H1 (cell line): Measurements from ENCODE around the gene COL25A1. TPM values are rescaled to one million over a fixed set of nuclear protein-coding genes. Genes with fewer than 3 reads are reported as not detected.

Source experiments
- CTCF ChIA-PET: fragments of 300-600 bp; sonication (Branson Sonifier 250); formaldehyde crosslinking; loops from one replicate; lab custom pipeline; 2021; ENCODE audit not compliant: partially characterized antibody; lab: Charles Lee
- POLR2A ChIA-PET: fragments of 300-600 bp; sonication (Branson Sonifier 250); formaldehyde crosslinking; loops from one replicate; lab custom pipeline; 2021; ENCODE audit warnings: inconsistent platforms; ENCODE audit not compliant: partially characterized antibody; lab: Charles Lee
- DNase-seq, 2 experiments: peaks; one replicate each; pipeline versions ENCODE4 v3.0.0 to v3.0.0-alpha.2; 2010 to 2022; ENCODE audit warnings: low spot score in 2 of 2, low read depth in 1 of 2, mixed read lengths in 1 of 2
- FAIRE-seq: peaks from 2 replicates; lab custom pipeline; 2011; peaks lifted over from hg19 to GRCh38; lab: Jason Lieb, UNC
- H2AFZ ChIP-seq: 2 replicates; pipeline ENCODE4 v1.8.1; 2012; ENCODE audit warnings: low read length, inconsistent platforms
- H2AK5ac ChIP-seq: 2 replicates; pipeline ENCODE4 v1.6.1; 2013; ENCODE audit warnings: low read depth, low read length
- H2BK120ac ChIP-seq: replicated peaks from 2 replicates; pipeline ENCODE3; 2013; ENCODE audit warnings: low read depth, low read length, inconsistent platforms
- H2BK12ac ChIP-seq: 2 replicates; pipeline ENCODE4 v1.6.1; 2013; ENCODE audit warnings: low read depth, low read length
- H2BK15ac ChIP-seq: 2 replicates; pipeline ENCODE4 v1.6.1; 2013; ENCODE audit warnings: low read length
- H2BK20ac ChIP-seq: 2 replicates; pipeline ENCODE4 v1.6.1; 2013; ENCODE audit warnings: low read length
- H2BK5ac ChIP-seq: 2 replicates; pipeline ENCODE4 v1.6.1; 2013; ENCODE audit warnings: low read depth, low read length
- H3K14ac ChIP-seq: 2 replicates; pipeline ENCODE4 v1.6.1; 2013; ENCODE audit warnings: inconsistent platforms; ENCODE audit not compliant: insufficient read length
- H3K18ac ChIP-seq: 2 replicates; pipeline ENCODE4 v1.6.1; 2013; ENCODE audit warnings: low read length; ENCODE audit errors: extremely low read depth
- H3K23ac ChIP-seq: 2 replicates; pipeline ENCODE4 v1.6.1; 2013; ENCODE audit warnings: inconsistent platforms; ENCODE audit not compliant: insufficient read length
- H3K23me2 ChIP-seq: 2 replicates; pipeline ENCODE4 v1.6.1; 2013; ENCODE audit warnings: low read depth, low read length
- H3K27ac ChIP-seq: 2 replicates; pipeline ENCODE4 v1.6.1; 2011; ENCODE audit warnings: low read depth, low read length, inconsistent platforms
- H3K27me3 ChIP-seq, 4 experiments: replicated peaks in 1 of 4; 1 replicate in 1 of 4; 2 replicates in 3 of 4; pipeline versions ENCODE4 v1.6.1 to v1.8.1; 2011 to 2013; ENCODE audit warnings: low read length in 3 of 4, mild to moderate bottlenecking in 3 of 4, inconsistent platforms in 2 of 4, mixed read lengths in 2 of 4, moderate library complexity in 1 of 4; ENCODE audit not compliant: control insufficient read depth in 3 of 4, insufficient read depth in 3 of 4; ENCODE audit errors: extremely low read depth in 1 of 4
- H3K36me3 ChIP-seq, 4 experiments: 2 replicates each; pipeline versions ENCODE4 v1.6.1 to v1.8.1; 2011 to 2013; ENCODE audit warnings: mild to moderate bottlenecking in 4 of 4, low read length in 3 of 4, moderate library complexity in 2 of 4, control low read depth in 1 of 4, inconsistent platforms in 1 of 4; ENCODE audit not compliant: insufficient read depth in 4 of 4, control insufficient read depth in 2 of 4
- H3K4ac ChIP-seq: replicated peaks from 2 replicates; pipeline ENCODE3; 2013; ENCODE audit warnings: low read length, low read depth, mixed read lengths, inconsistent platforms; ENCODE audit not compliant: insufficient read length
- H3K4me1 ChIP-seq, 4 experiments: replicated peaks in 1 of 4; 1 replicate in 1 of 4; 2 replicates in 3 of 4; pipeline versions ENCODE4 v1.6.1 to v1.8.1; 2011 to 2013; ENCODE audit warnings: low read length in 3 of 4, inconsistent platforms in 2 of 4, mixed read lengths in 1 of 4; ENCODE audit not compliant: insufficient read depth in 4 of 4, control insufficient read depth in 3 of 4
- H3K4me2 ChIP-seq, 2 experiments: 2 replicates each; pipeline versions ENCODE4 v1.6.1 to v1.8.1; 2011 to 2013; ENCODE audit warnings: low read depth in 2 of 2, low read length in 2 of 2, control low read depth in 1 of 2, inconsistent platforms in 1 of 2, mild to moderate bottlenecking in 1 of 2; ENCODE audit not compliant: insufficient read depth in 1 of 2
- H3K4me3 ChIP-seq, 4 experiments: fragments of 200-600, 300-600 bp in 1 of 4; sonication (generic), shearing (Covaris generic), sonication (Bioruptor Twin) in 1 of 4; 2 replicates each; pipeline versions ENCODE4 v1.5.1 to v1.8.1; 2011 to 2016; ENCODE audit warnings: low read length in 4 of 4, low read depth in 3 of 4, control low read depth in 2 of 4, inconsistent platforms in 2 of 4, mild to moderate bottlenecking in 2 of 4, mixed read lengths in 1 of 4, moderate library complexity in 1 of 4; ENCODE audit not compliant: insufficient read depth in 2 of 4; ENCODE audit errors: extremely low read depth in 1 of 4
- H3K56ac ChIP-seq: replicated peaks from 2 replicates; pipeline ENCODE3; 2013; ENCODE audit warnings: low read depth, mild to moderate bottlenecking, mixed read lengths, low read length, inconsistent platforms; ENCODE audit not compliant: insufficient read length
- H3K79me1 ChIP-seq: 2 replicates; pipeline ENCODE4 v1.6.1; 2013; ENCODE audit warnings: low read depth, low read length, control low read depth
- H3K79me2 ChIP-seq, 2 experiments: 2 replicates each; pipeline versions ENCODE4 v1.6.1 to v1.8.1; 2012 to 2013; ENCODE audit warnings: low read length in 2 of 2, mild to moderate bottlenecking in 2 of 2, inconsistent platforms in 1 of 2; ENCODE audit not compliant: insufficient read depth in 2 of 2, control insufficient read depth in 1 of 2
- H3K9ac ChIP-seq, 4 experiments: replicated peaks in 1 of 4; 1 replicate in 1 of 4; 2 replicates in 3 of 4; pipeline versions ENCODE4 v1.6.1 to v1.8.1; 2011 to 2013; ENCODE audit warnings: low read depth in 3 of 4, low read length in 3 of 4, control low read depth in 2 of 4, mild to moderate bottlenecking in 2 of 4, moderate library complexity in 2 of 4, inconsistent platforms in 1 of 4; ENCODE audit errors: extremely low read depth in 1 of 4
- H3K9me3 ChIP-seq, 2 experiments: 2 replicates each; pipeline versions ENCODE4 v1.6.1 to v1.8.1; 2012 to 2013; ENCODE audit warnings: mild to moderate bottlenecking in 2 of 2, moderate library complexity in 2 of 2, control low read depth in 1 of 2, inconsistent platforms in 1 of 2, low read depth in 1 of 2, low read length in 1 of 2, mixed read lengths in 1 of 2; ENCODE audit not compliant: insufficient read depth in 2 of 2
- H4K20me1 ChIP-seq, 2 experiments: replicated peaks in 1 of 2; 2 replicates each; pipeline versions ENCODE3 to v1.8.1; 2011 to 2013; ENCODE audit warnings: inconsistent platforms in 2 of 2, low read length in 2 of 2, mild to moderate bottlenecking in 1 of 2; ENCODE audit not compliant: insufficient read depth in 2 of 2, control insufficient read depth in 1 of 2
- H4K5ac ChIP-seq: 2 replicates; pipeline ENCODE4 v1.6.1; 2013; ENCODE audit warnings: low read length, low read depth, mixed read lengths, inconsistent platforms; ENCODE audit not compliant: insufficient read length
- H4K8ac ChIP-seq: 2 replicates; pipeline ENCODE4 v1.8.0; 2013; ENCODE audit warnings: mild to moderate bottlenecking, moderate library complexity, low read length, inconsistent platforms; ENCODE audit not compliant: insufficient read depth; ENCODE audit errors: extremely low read depth
- H4K91ac ChIP-seq: replicated peaks from 2 replicates; pipeline ENCODE3; 2013; ENCODE audit warnings: low read length, mixed read lengths, inconsistent platforms; ENCODE audit not compliant: insufficient read length
- CEBPB ChIP-seq: IDR thresholded peaks from 2 replicates; pipeline ENCODE4 v1.6.1; 2012; ENCODE audit warnings: low read depth, low read length
- GTF2F1 ChIP-seq: IDR thresholded peaks from 2 replicates; pipeline ENCODE4 v1.6.1; 2012; ENCODE audit warnings: low read depth, low read length, improper control_type of control experiment, borderline replicate concordance
- JUN ChIP-seq: IDR thresholded peaks from 2 replicates; pipeline ENCODE4 v1.6.1; 2011; ENCODE audit warnings: low read depth, mild to moderate bottlenecking, improper control_type of control experiment, low read length
- NRF1 ChIP-seq: IDR thresholded peaks from 2 replicates; pipeline ENCODE4 v1.6.1; 2011; ENCODE audit warnings: mild to moderate bottlenecking, low read depth, low read length, improper control_type of control experiment
- POLR2A ChIP-seq, 2 experiments: IDR thresholded peaks; 1 replicate in 1 of 2; 2 replicates in 1 of 2; pipeline ENCODE4 v1.6.1; 2011; ENCODE audit warnings: low read depth in 2 of 2, low read length in 2 of 2, mild to moderate bottlenecking in 2 of 2; ENCODE audit errors: control extremely low read depth in 1 of 2
- RFX5 ChIP-seq: IDR thresholded peaks from 2 replicates; pipeline ENCODE4 v1.6.1; 2011; ENCODE audit warnings: low read depth, low read length, improper control_type of control experiment, borderline replicate concordance
- RXRA ChIP-seq: IDR thresholded peaks from 2 replicates; pipeline ENCODE4 v1.6.1; 2011; ENCODE audit warnings: low read depth, mild to moderate bottlenecking, low read length, moderate library complexity; ENCODE audit not compliant: insufficient read depth
- SP2 ChIP-seq: IDR thresholded peaks from 2 replicates; pipeline ENCODE4 v1.6.1; 2012; ENCODE audit warnings: mild to moderate bottlenecking, low read length, inconsistent platforms
- TCF12 ChIP-seq: IDR thresholded peaks from 2 replicates; pipeline ENCODE4 v1.6.1; 2011; ENCODE audit warnings: low read depth, mild to moderate bottlenecking, low read length
- WGBS, 2 experiments: shearing (Covaris generic) in 1 of 2; methylation state at CpG; one replicate each; pipeline versions ENCODE4 v1.1.6 to v1.1.7; 2013 to 2015; ENCODE audit warnings: low lambda C conversion rate in 2 of 2, mixed read lengths in 2 of 2, inconsistent platforms in 1 of 2, low coverage in 1 of 2, missing lambda C conversion rate in 1 of 2; ENCODE audit not compliant: insufficient replicate concordance in 2 of 2, insufficient coverage in 1 of 2, insufficient read length in 1 of 2; ENCODE audit errors: extremely low coverage in 1 of 2, missing lambda C conversion rate in 1 of 2; 5-methylcytosine and 5-hydroxymethylcytosine counted together
- polyA plus RNA-seq, 7 experiments: library from polyadenylated mRNA; depleted of rRNA in 3 of 7; stranded (reverse) in 5 of 7; unstranded in 2 of 7; fragments of >200 nt in 5 of 7; fragments of 200-250 nt in 2 of 7; gene quantifications; 1 replicate in 5 of 7; 2 replicates in 1 of 7; 4 replicates in 1 of 7; pipeline versions ENCODE4 v1.2.1 to v1.2.3, GENCODE V29; 2011 to 2013; ENCODE audit warnings: missing spikeins in 2 of 7, mixed read lengths in 2 of 7
- total RNA-seq: library from RNA; stranded (reverse); fragmentation: NEBNext Ultra II Directional; extraction: Animal tissue kit (Norgen Biotek cat#: 25700); gene quantifications from 2 replicates; pipeline ENCODE4 v1.2.1, GENCODE V29; 2021

Gene COL25A1
- total and polyA plus RNA-seq, 2 of the 8 experiments (the other 6 are each of a cell fraction or from before 2014, with no cell fraction given), result 1.1 to 8.3 TPM

GRCh38 chr4:109072595-109072994, 229.9 kb downstream of the COL25A1 start:
- Histone ChIP-seq H3K23me2 (no peaks in the 10 kb centered on the region), H3K14ac (no peak overlapping the region), H3K79me1 (no peaks in the 10 kb centered on the region), H2BK12ac (no peak overlapping the region), H3K18ac (no peak overlapping the region), H2BK15ac (no peak overlapping the region), H3K4me2 (no peak overlapping the region), H4K5ac (no peak overlapping the region), H3K9me3 (peaks cover 8 to 18% of the 10 kb centered on the region in 2 experiments; a peak in 3 of 4 replicates), H3K4me3 (no peak overlapping the region), H4K20me1 (no peaks in the 10 kb centered on the region), H4K91ac (no peak overlapping the region), H3K4me1 (no peaks in the 10 kb centered on the region), H3K79me2 (no peaks in the 10 kb centered on the region), H3K27ac (no peak overlapping the region), H2AK5ac (no peak overlapping the region), H4K8ac (no peak overlapping the region), H2BK20ac (no peak overlapping the region), H2BK5ac (no peak overlapping the region), H3K27me3 (no peaks in the 10 kb centered on the region), H3K4ac (no peak overlapping the region), H3K23ac (no peak overlapping the region), H2AFZ (no peak overlapping the region), H3K56ac (no peak overlapping the region), H3K9ac (no peak overlapping the region), H2BK120ac (no peak overlapping the region), H3K36me3 (no peaks in the 10 kb centered on the region)
- ChIA-PET CTCF (no interaction called here), POLR2A (no interaction called here)
- DNase-seq (no peak), FAIRE-seq (no peak)
- WGBS, 2 experiments, result 91% methylated on average over 2 of the region's 2 CpGs; no CpG with 5 or more reads in 1 of the 2 experiments
- TF ChIP-seq POLR2A (IDR thresholded peaks at IDR 0.05; ENCODE audit: control extremely low read depth in 1 of 2, low read depth in 2 of 2, low read length in 2 of 2) (no peak), JUN (no peak), RFX5 (no peak), GTF2F1 (no peak), NRF1 (no peak), RXRA (no peak), TCF12 (no peak), CEBPB (peak; percentile 67; the same call in 1 of the 2 replicates), SP2 (no peak)
